Tibial nerve (tissue), 4 donors: ENCODE data around the gene RNF145. TPM values are rescaled to one million over a fixed set of nuclear protein-coding genes. Genes with fewer than 3 reads are reported as not detected.

Source experiments
- DNase-seq, 2 donors: peaks; one replicate each; pipeline ENCODE4 v3.0.0-alpha.2; 2019; ENCODE audit warnings: low spot score in 2 of 2
- H3K27ac ChIP-seq, 4 donors: fragments of 200-600 bp; sonication (generic) in 3 of 4; one replicate each; pipeline ENCODE4 v1.5.1; 2017 to 2019; ENCODE audit warnings: mild to moderate bottlenecking in 1 of 4
- H3K27me3 ChIP-seq, 2 donors: fragments of 200-600 bp; sonication (generic) in 1 of 2; one replicate each; pipeline versions ENCODE4 v1.5.1 to v1.6.0; 2017 to 2019
- H3K36me3 ChIP-seq, 3 donors: fragments of 200-600 bp; sonication (generic); one replicate each; pipeline ENCODE4 v1.5.1; 2018 to 2019
- H3K4me1 ChIP-seq, 4 donors: fragments of 200-600 bp; sonication (generic) in 3 of 4; one replicate each; pipeline ENCODE4 v1.5.1; 2017 to 2019
- H3K4me3 ChIP-seq, 4 donors: fragments of 200-600 bp; sonication (generic) in 3 of 4; one replicate each; pipeline ENCODE4 v1.5.1; 2017 to 2019; ENCODE audit warnings: mild to moderate bottlenecking in 1 of 4, moderate library complexity in 1 of 4
- H3K9me3 ChIP-seq, 4 donors: fragments of 200-600 bp; sonication (generic) in 3 of 4; one replicate each; pipeline ENCODE4 v1.5.1; 2017 to 2019
- CTCF ChIP-seq, 5 experiments: fragments of 200-600 bp in 3 of 5; fragments of 450-650 bp in 2 of 5; sonication (generic) in 3 of 5; IDR thresholded peaks; one replicate each; pipeline ENCODE4 v1.5.1; 2016 to 2019; ENCODE audit warnings: antibody characterized with exemption in 5 of 5, mild to moderate bottlenecking in 3 of 5, moderate library complexity in 2 of 5
- EP300 ChIP-seq, 2 donors: sonication (generic); formaldehyde crosslinking; IDR thresholded peaks; one replicate each; pipeline ENCODE4 v1.6.1; 2017; ENCODE audit warnings: antibody characterized with exemption in 2 of 2, mild to moderate bottlenecking in 1 of 2
- POLR2A ChIP-seq, 2 donors: fragments of 450-650 bp; IDR thresholded peaks; one replicate each; pipeline ENCODE4 v1.6.1; 2017; ENCODE audit warnings: antibody characterized with exemption in 2 of 2, mild to moderate bottlenecking in 2 of 2, moderate library complexity in 2 of 2
- whole genome bisulfite sequencing, 2 donors: methylation state at CpG; one replicate each; pipeline ENCODE4 v1.1.5; 2018; 5-methylcytosine and 5-hydroxymethylcytosine counted together
- small RNA-seq: library from RNA; depleted of rRNA; stranded (forward); fragments of <200 nt; gene quantifications from one replicate; pipeline ENCODE3, GENCODE V24; 2016
- total RNA-seq, 4 donors: library from RNA; depleted of rRNA; stranded (reverse); fragments of >200 nt; gene quantifications; one replicate each; pipeline ENCODE4 v1.1.0, GENCODE V29; 2016

Gene RNF145
- total RNA-seq, 4 donors from 2014 or later = 40.2 to 65.1 (median 50.4) TPM

- no peak for DNase-seq
- Histone ChIP-seq H3K9me3 (no peaks in the 10 kb centered on the region), H3K27ac (no peak overlapping the region), H3K27me3 (peaks cover 0 to 25% of the 10 kb centered on the region in 2 donors), H3K36me3 (no peaks in the 10 kb centered on the region), H3K4me1 (no peaks in the 10 kb centered on the region), H3K4me3 (no peak overlapping the region)
- WGBS, 2 donors = 94 to 96% methylated on average over 2 of the region's 2 CpGs
- TF ChIP-seq POLR2A (IDR thresholded peaks at IDR 0.05) (no peak), CTCF (IDR thresholded peaks at IDR 0.05) (no peak), EP300 (IDR thresholded peaks at IDR 0.05) (no peak)
These were observed 96.9 kb downstream of the RNF145 start for GRCh38 chr5:159112436-159112835.

Small RNAs within 50 kb of the gene (small RNA-seq; reads per million reads assigned to genes)
- not detected for gene RF00263

Other genes starting within 250 kb of the RNF145 start
- 10 to 100 TPM; 47.4 to 76.5 (median 53.9) TPM for gene EBF1, start 109.6 kb downstream of the RNF145 start, total RNA-seq
- gene UBLCP1, start 53.7 kb upstream of the RNF145 start, total RNA-seq = 10 to 100 TPM; 12.4 to 30.1 (median 21.4) TPM
- gene IL12B, start 120.9 kb upstream of the RNF145 start, total RNA-seq = not detected